SH-SY5Y (cell line): ENCODE data around the gene PERP.

Experiments used
- GATA2 ChIP-seq: IDR thresholded peaks from 2 replicates; pipeline ENCODE4 v1.6.1; 2011; ENCODE audit warnings: mild to moderate bottlenecking, low read depth, low read length
- GATA3 ChIP-seq: IDR thresholded peaks from 2 replicates; pipeline ENCODE4 v1.6.1; 2011; ENCODE audit warnings: low read depth, mild to moderate bottlenecking, low read length, moderate library complexity

DNA sequence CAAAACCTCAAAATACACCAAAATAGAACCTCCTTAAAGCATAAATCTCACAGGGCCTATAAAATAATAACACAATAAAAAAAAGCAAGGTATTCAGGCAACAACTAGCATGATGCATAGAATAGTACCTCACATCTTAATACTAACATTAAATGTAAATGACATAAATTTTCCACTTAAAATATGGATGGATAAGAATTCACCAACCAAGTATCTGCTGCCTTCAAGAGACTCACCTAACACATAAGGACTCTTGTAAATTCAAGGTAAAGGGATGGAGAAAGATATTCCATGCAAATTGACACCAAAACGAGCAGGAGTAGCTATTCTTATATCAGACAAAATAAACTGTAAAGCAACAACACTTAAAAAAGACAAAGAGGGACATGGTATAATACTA is 52.2 kb downstream of the PERP start:
- TF ChIP-seq GATA2, result no peak
- no peak for TF ChIP-seq GATA3
